ENCODE measurements around the gene RNASEH2A. TPM values are rescaled to one million over a fixed set of nuclear protein-coding genes. Genes with fewer than 3 reads are reported as not detected.

The RNASEH2A gene
- total RNA-seq = 10 to 100 TPM; 10.5 to 12.6 TPM
- 10 to 100 TPM; 16.9 to 23.5 TPM for polyA plus RNA-seq

GRCh38 chr19:12806242-12807081 lies at the start of gene RNASEH2A:
TSS of gene RNASEH2A (plus strand) at chr19:12806584. CDS start at chr19:12806674, 90 bp downstream.
- CTCF ChIA-PET (ENCODE audit: partially characterized antibody) = interaction anchor here (0.6 to 17.4 kb wide), 5 partner anchors 10 to 84 kb away, joined by 3 to 906 read pairs (median 8); partner anchors contain the start of genes GCDH and HOOK2

GRCh38 chr19:12757544-12758274 lies 48.7 kb upstream of the RNASEH2A start:
- intact Hi-C loops (cut with micrococcal nuclease) = loop anchor here (1.0 kb wide), 1 partner anchor 40 kb away; no protein-coding TSS in a partner anchor
- CTCF ChIA-PET (ENCODE audit: partially characterized antibody) = interaction anchor here (0.6 to 27.8 kb wide), 24 partner anchors 10 to 573 kb away, joined by 3 to 906 read pairs (median 6); partner anchors contain the start of genes FBXW9, GET3, JUNB and PRDX2
- H3K27ac Mint-ChIP-seq = no peak overlapping the region
- peaks cover 3% of the 10 kb centered on the region for H3K4me1 ChIP-seq (ENCODE audit: insufficient read depth, low read length)
- peak in 4 of 5 donors; percentile 56 to 61 (median 58) for DNase-seq
- no peaks in the 10 kb centered on the region for H3K27me3 ChIP-seq (ENCODE audit: insufficient read depth, low read length)
- H3K36me3 ChIP-seq (ENCODE audit: insufficient read depth, low read length) = no peaks in the 10 kb centered on the region
- no peak overlapping the region for H3K4me3 ChIP-seq (ENCODE audit: low read length in 2 of 2)
- H3K9me3 Mint-ChIP-seq = no peaks in the 10 kb centered on the region
- peaks cover 4 to 10% (median 5%) of the 10 kb centered on the region in 4 donors for H3K4me1 Mint-ChIP-seq
- peaks cover 1 to 7% of the 10 kb centered on the region in 2 donors for H3K27me3 Mint-ChIP-seq
- no peak overlapping the region for H3K27ac ChIP-seq (ENCODE audit: low read depth, low read length)
- H3K36me3 Mint-ChIP-seq = no peaks in the 10 kb centered on the region
- H3K9me3 ChIP-seq (ENCODE audit: control insufficient read depth in 1 of 2, low read length in 2 of 2) = no peaks in the 10 kb centered on the region
- peak overlapping the region in 5 of 8 donors; percentile 5 to 41 (median 32) for H3K4me3 Mint-ChIP-seq
- POLR2A ChIA-PET (ENCODE audit: partially characterized antibody) = interaction anchor here (0.7 to 2.5 kb wide), 6 partner anchors 24 to 83 kb away, joined by 3 to 8 read pairs (median 4); partner anchors contain the start of genes JUNB and TRIR

More at GRCh38 chr19:12806242-12807081, at the start of gene RNASEH2A:
- Histone ChIP-seq H3K27ac (ENCODE audit: low read depth, low read length) (peak within 1 kb of the TSS; percentile 63), H3K4me1 (ENCODE audit: insufficient read depth, low read length) (peaks cover 24% of the 10 kb centered on the region), H3K36me3 (ENCODE audit: insufficient read depth, low read length) (no peaks in the 10 kb centered on the region), H3K9me3 (ENCODE audit: control insufficient read depth in 1 of 2, low read length in 2 of 2) (no peaks in the 10 kb centered on the region), H3K4me3 (ENCODE audit: low read length in 2 of 2) (peak within 1 kb of the TSS; percentile 53 to 84), H3K27me3 (ENCODE audit: insufficient read depth, low read length) (no peaks in the 10 kb centered on the region)
- POLR2A ChIA-PET (ENCODE audit: partially characterized antibody) = interaction anchor here (0.8 to 1.8 kb wide), 11 partner anchors 9 to 1425 kb away, joined by 3 to 26 read pairs (median 4); partner anchors contain the start of genes FBXW9, HOOK2, JUNB and TNPO2
- H3K4me3 Mint-ChIP-seq = peak within 1 kb of the TSS; percentile 75 to 98 (median 90)
- peaks cover 0 to 8% of the 10 kb centered on the region in 2 donors for H3K36me3 Mint-ChIP-seq
- H3K27ac Mint-ChIP-seq = peak within 1 kb of the TSS; percentile 75 to 94 (median 89)
- intact Hi-C loops (cut with micrococcal nuclease) = no loop called here
- no peaks in the 10 kb centered on the region for H3K27me3 Mint-ChIP-seq
- peaks cover 15 to 33% (median 22%) of the 10 kb centered on the region in 4 donors for H3K4me1 Mint-ChIP-seq
- DNase-seq = peak; percentile 82 to 86 (median 84)
- H3K9me3 Mint-ChIP-seq = no peaks in the 10 kb centered on the region

- no peak overlapping the region for H3K27ac Mint-ChIP-seq
- CTCF ChIA-PET (ENCODE audit: partially characterized antibody) = interaction anchor here (1.0 to 27.8 kb wide), 20 partner anchors 10 to 120 kb away, joined by 3 to 906 read pairs (median 6); partner anchors contain the start of genes GET3, JUNB, PRDX2 and RNASEH2A
Observed at GRCh38 chr19:12759686-12760085, 46.7 kb upstream of the RNASEH2A start.

GRCh38 chr19:12763100-12763499 lies 43.3 kb upstream of the RNASEH2A start:
- DNase-seq = no peak
- H3K27ac Mint-ChIP-seq = no peak overlapping the region
- POLR2A ChIA-PET (ENCODE audit: partially characterized antibody) = interaction anchor here (2.8 kb wide), 1 partner anchor 29 kb away, joined by 10 read pairs; no protein-coding TSS in a partner anchor
- intact Hi-C loops (cut with micrococcal nuclease) = no loop called here
- Histone ChIP-seq H3K36me3 (ENCODE audit: insufficient read depth, low read length) (no peaks in the 10 kb centered on the region), H3K4me1 (ENCODE audit: insufficient read depth, low read length) (no peaks in the 10 kb centered on the region), H3K27ac (ENCODE audit: low read depth, low read length) (no peak overlapping the region), H3K27me3 (ENCODE audit: insufficient read depth, low read length) (no peaks in the 10 kb centered on the region), H3K9me3 (ENCODE audit: control insufficient read depth in 1 of 2, low read length in 2 of 2) (no peaks in the 10 kb centered on the region), H3K4me3 (ENCODE audit: low read length in 2 of 2) (no peak overlapping the region)
- H3K27me3 Mint-ChIP-seq = peaks cover 0 to 1% of the 10 kb centered on the region in 2 donors
- H3K4me1 Mint-ChIP-seq = peaks cover 2 to 8% (median 4%) of the 10 kb centered on the region in 4 donors
- H3K9me3 Mint-ChIP-seq = peaks cover 0 to 2% (median 0%) of the 10 kb centered on the region in 8 donors
- CTCF ChIA-PET (ENCODE audit: partially characterized antibody) = interaction anchor here (1.0 to 27.8 kb wide), 5 partner anchors 13 to 91 kb away, joined by 3 to 906 read pairs (median 44); partner anchors contain the start of genes GET3, HOOK2, JUNB and PRDX2
- no peak overlapping the region for H3K4me3 Mint-ChIP-seq
- H3K36me3 Mint-ChIP-seq = peaks cover 0 to 5% of the 10 kb centered on the region in 2 donors

More at GRCh38 chr19:12759686-12760085, 46.7 kb upstream of the RNASEH2A start:
- Mint-ChIP-seq H3K9me3 (no peaks in the 10 kb centered on the region), H3K27me3 (peaks cover 1 to 2% of the 10 kb centered on the region in 2 donors), H3K36me3 (no peaks in the 10 kb centered on the region), H3K4me1 (peaks cover 4 to 10% (median 5%) of the 10 kb centered on the region in 4 donors), H3K4me3 (no peak overlapping the region)
- H3K27ac ChIP-seq (ENCODE audit: low read depth, low read length) = no peak overlapping the region
- peaks cover 3% of the 10 kb centered on the region for H3K4me1 ChIP-seq (ENCODE audit: insufficient read depth, low read length)
- H3K36me3 ChIP-seq (ENCODE audit: insufficient read depth, low read length) = no peaks in the 10 kb centered on the region
- intact Hi-C loops (cut with micrococcal nuclease) = loop anchor here (1.0 kb wide), 4 partner anchors 37 to 195 kb away; no protein-coding TSS in a partner anchor
- POLR2A ChIA-PET (ENCODE audit: partially characterized antibody) = interaction anchor here (1.0 to 2.6 kb wide), 5 partner anchors 18 to 36 kb away, joined by 3 to 15 read pairs (median 3); partner anchors contain the start of genes GET3 and JUNB
- no peaks in the 10 kb centered on the region for H3K27me3 ChIP-seq (ENCODE audit: insufficient read depth, low read length)
- H3K9me3 ChIP-seq (ENCODE audit: control insufficient read depth in 1 of 2, low read length in 2 of 2) = no peaks in the 10 kb centered on the region
- no peak for DNase-seq
- H3K4me3 ChIP-seq (ENCODE audit: low read length in 2 of 2) = no peak overlapping the region

- Mint-ChIP-seq H3K9me3 (peaks cover 0 to 2% (median 0%) of the 10 kb centered on the region in 8 donors), H3K36me3 (peaks cover 0 to 5% of the 10 kb centered on the region in 2 donors), H3K27me3 (no peaks in the 10 kb centered on the region), H3K27ac (no peak overlapping the region), H3K4me1 (peaks cover 4 to 11% (median 7%) of the 10 kb centered on the region in 4 donors), H3K4me3 (no peak overlapping the region)
- ChIA-PET POLR2A (ENCODE audit: partially characterized antibody) (interaction anchor here (0.8 to 3.6 kb wide), 5 partner anchors 17 to 83 kb away, joined by 3 to 30 read pairs (median 10); partner anchors contain the start of gene JUNB), CTCF (ENCODE audit: partially characterized antibody) (interaction anchor here (0.5 to 27.8 kb wide), 8 partner anchors 11 to 402 kb away, joined by 3 to 906 read pairs (median 4); partner anchors contain the start of genes HOOK2, JUNB, PRDX2 and RNASEH2A)
- intact Hi-C loops (cut with micrococcal nuclease) = no loop called here
- H3K4me3 ChIP-seq (ENCODE audit: low read length in 2 of 2) = no peak overlapping the region
- H3K27ac ChIP-seq (ENCODE audit: low read depth, low read length) = no peak overlapping the region
- H3K27me3 ChIP-seq (ENCODE audit: insufficient read depth, low read length) = no peaks in the 10 kb centered on the region
- H3K36me3 ChIP-seq (ENCODE audit: insufficient read depth, low read length) = no peaks in the 10 kb centered on the region
- no peak for DNase-seq
- no peaks in the 10 kb centered on the region for H3K4me1 ChIP-seq (ENCODE audit: insufficient read depth, low read length)
- no peaks in the 10 kb centered on the region for H3K9me3 ChIP-seq (ENCODE audit: control insufficient read depth in 1 of 2, low read length in 2 of 2)
Observed at GRCh38 chr19:12764698-12765097, 41.7 kb upstream of the RNASEH2A start.

GRCh38 chr19:12766051-12766521 lies 40.3 kb upstream of the RNASEH2A start:
- H3K27me3 ChIP-seq (ENCODE audit: insufficient read depth, low read length) = no peaks in the 10 kb centered on the region
- intact Hi-C loops (cut with micrococcal nuclease) = loop anchor here (1.0 kb wide), 3 partner anchors 9 to 81 kb away; partner anchors contain the start of gene HOOK2
- H3K9me3 Mint-ChIP-seq = peaks cover 0 to 2% (median 0%) of the 10 kb centered on the region in 8 donors
- POLR2A ChIA-PET (ENCODE audit: partially characterized antibody) = interaction anchor here (0.8 to 3.6 kb wide), 8 partner anchors 10 to 199 kb away, joined by 3 to 30 read pairs (median 4); partner anchors contain the start of genes HOOK2 and JUNB
- H3K4me3 ChIP-seq (ENCODE audit: low read length in 2 of 2) = no peak overlapping the region
- peaks cover 0 to 5% of the 10 kb centered on the region in 2 donors for H3K36me3 Mint-ChIP-seq
- peaks cover 2 to 14% (median 6%) of the 10 kb centered on the region in 4 donors for H3K4me1 Mint-ChIP-seq
- H3K27ac Mint-ChIP-seq = peak overlapping the region in 1 of 7 donors; percentile 42
- H3K4me3 Mint-ChIP-seq = peak overlapping the region in 1 of 8 donors; percentile 48
- CTCF ChIA-PET (ENCODE audit: partially characterized antibody) = interaction anchor here (0.7 to 27.8 kb wide), 13 partner anchors 10 to 107 kb away, joined by 3 to 906 read pairs (median 5); partner anchors contain the start of genes HOOK2, JUNB, PRDX2 and RNASEH2A
- no peak overlapping the region for H3K27ac ChIP-seq (ENCODE audit: low read depth, low read length)
- H3K36me3 ChIP-seq (ENCODE audit: insufficient read depth, low read length) = no peaks in the 10 kb centered on the region
- H3K9me3 ChIP-seq (ENCODE audit: control insufficient read depth in 1 of 2, low read length in 2 of 2) = no peaks in the 10 kb centered on the region
- H3K27me3 Mint-ChIP-seq = no peaks in the 10 kb centered on the region
- H3K4me1 ChIP-seq (ENCODE audit: insufficient read depth, low read length) = no peaks in the 10 kb centered on the region
- peak; percentile 63 to 83 (median 69) for DNase-seq

Data from CD4-positive, alpha-beta memory T cell (primary cell).